ENCODE data around the gene TLR7. TPM values are rescaled to one million over a fixed set of nuclear protein-coding genes. Genes with fewer than 3 reads are reported as not detected.

The TLR7 gene
- total RNA-seq, 1 donor from 2014 or later, result 0.67 TPM

- DNase-seq, result no peak
- intact Hi-C loops (cut with micrococcal nuclease), result loop anchor here (10.0 kb wide), 1 partner anchor 62 kb away; no protein-coding TSS in a partner anchor
- ATAC-seq, result no peak
Measured at GRCh38 chrX:12887141-12887540, 20.3 kb downstream of the TLR7 start.

- DNase-seq, result no peak
- intact Hi-C loops (cut with micrococcal nuclease), result loop anchor here (10.0 kb wide), 1 partner anchor 63 kb away; no protein-coding TSS in a partner anchor
- ATAC-seq, result no peak
Measured at GRCh38 chrX:12887767-12888166, 20.9 kb downstream of the TLR7 start.

GRCh38 chrX:12890467-12890866 is 23.6 kb downstream of the TLR7 start:
- intact Hi-C loops (cut with micrococcal nuclease), result no loop called here
- no peak for ATAC-seq
- DNase-seq, result no peak

DNA sequence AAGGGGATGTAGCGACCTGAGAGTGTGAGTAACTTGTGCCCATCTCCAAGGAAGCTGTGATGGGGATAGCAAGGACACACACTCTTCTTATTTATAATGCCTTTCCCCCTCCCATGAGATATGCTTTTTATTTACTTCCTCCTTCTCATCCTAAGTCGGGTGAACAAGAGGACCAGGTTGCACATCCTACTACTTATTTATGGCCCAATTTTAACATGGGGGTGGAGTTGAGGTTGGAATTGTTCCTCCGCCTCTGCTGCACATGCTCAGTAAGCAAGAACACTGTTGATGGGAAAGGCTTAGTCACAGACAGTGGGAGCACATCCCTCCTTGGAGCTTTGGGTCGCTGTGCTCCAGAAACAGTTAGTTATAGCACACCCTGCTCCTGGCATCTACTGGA is 24.3 kb downstream of the TLR7 start:
- intact Hi-C loops (cut with micrococcal nuclease), result no loop called here
- ATAC-seq, result no peak
- no peak for DNase-seq

DNA sequence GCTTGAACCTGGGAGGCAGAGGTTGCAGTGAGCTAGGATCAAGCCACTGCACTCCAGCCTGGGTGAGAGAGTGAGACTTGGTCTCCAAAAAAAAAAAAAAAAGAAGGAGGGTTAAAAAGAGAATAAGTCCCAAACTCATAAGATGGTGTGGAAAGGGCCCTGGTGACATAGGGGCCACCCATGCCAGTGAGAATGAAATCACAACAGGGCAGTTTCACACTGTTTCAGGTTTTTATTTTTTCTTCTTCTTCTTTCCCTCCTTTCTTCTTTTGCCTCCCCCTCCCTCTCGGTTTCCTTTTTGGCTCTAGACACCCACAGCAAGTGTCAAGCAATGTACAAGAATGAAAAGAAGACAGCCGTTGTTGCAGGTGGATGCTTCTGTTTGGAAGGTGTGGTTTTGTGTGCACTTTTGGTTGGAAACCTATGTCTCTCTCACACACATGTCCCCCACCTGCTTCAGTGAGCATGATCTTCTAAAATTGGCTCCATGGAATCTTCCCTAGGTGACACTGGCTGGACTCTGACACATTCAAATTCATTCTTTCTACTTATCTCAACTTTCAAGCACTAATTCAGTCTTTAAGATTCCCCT is 25.1 kb downstream of the TLR7 start:
- DNase-seq (no peak), ATAC-seq (no peak)
- intact Hi-C loops (cut with micrococcal nuclease), result no loop called here

- no peak for DNase-seq
- no peak for ATAC-seq
- intact Hi-C loops (cut with micrococcal nuclease), result no loop called here
Measured at GRCh38 chrX:12892716-12893115, 25.8 kb downstream of the TLR7 start.

GRCh38 chrX:12894074-12895030 is 27.5 kb downstream of the TLR7 start:
- DNase-seq (peak; percentile 41), ATAC-seq (no peak)
- intact Hi-C loops (cut with micrococcal nuclease), result no loop called here

- ATAC-seq (no peak), DNase-seq (no peak)
- intact Hi-C loops (cut with micrococcal nuclease), result no loop called here
Measured at GRCh38 chrX:12895866-12896265, 29.0 kb downstream of the TLR7 start.

GRCh38 chrX:12896935-12897334 is 30.1 kb downstream of the TLR7 start:
- intact Hi-C loops (cut with micrococcal nuclease), result no loop called here
- ATAC-seq (no peak), DNase-seq (no peak)

DNA sequence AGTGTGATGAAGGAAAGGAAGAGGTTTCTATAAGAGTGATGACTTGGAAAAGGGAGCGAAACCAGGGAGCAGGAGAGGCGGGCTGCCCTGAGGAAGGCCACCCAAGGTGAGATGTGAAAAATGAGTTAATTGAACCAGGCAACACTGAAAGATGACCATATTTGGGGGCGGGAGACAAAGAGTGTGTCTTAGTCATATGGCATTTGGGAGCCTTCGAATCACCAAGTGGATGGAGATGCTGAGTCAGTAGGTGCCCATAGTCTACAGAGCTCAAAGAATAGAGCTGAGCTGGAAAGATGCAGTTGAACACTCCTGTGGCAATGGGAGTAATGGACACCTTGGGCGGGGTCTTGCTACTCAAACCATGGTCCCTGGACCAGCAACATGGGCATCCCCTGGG is 31.2 kb downstream of the TLR7 start:
- ATAC-seq (no peak), DNase-seq (no peak)
- intact Hi-C loops (cut with micrococcal nuclease), result no loop called here

DNA sequence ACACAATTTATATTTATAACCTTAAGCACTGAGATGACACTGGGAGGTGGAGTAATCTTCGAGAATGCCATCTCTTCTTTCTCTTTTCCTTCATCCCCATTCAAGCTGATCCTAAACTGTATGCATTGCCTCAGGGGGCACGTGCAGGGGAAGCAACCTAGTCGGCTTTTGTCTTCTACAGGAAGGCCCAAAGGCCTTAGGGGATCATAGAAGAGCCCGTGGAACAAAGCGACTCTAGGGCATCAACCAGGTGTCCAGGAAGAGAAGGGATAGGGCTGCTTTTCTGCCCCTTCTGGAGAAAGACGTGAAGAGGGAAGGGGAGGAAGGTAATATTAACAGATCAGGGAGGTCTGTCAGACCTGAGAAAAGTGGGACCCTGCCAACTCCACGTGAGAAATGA is 32.6 kb downstream of the TLR7 start:
- DNase-seq (no peak), ATAC-seq (no peak)
- intact Hi-C loops (cut with micrococcal nuclease), result no loop called here

DNA sequence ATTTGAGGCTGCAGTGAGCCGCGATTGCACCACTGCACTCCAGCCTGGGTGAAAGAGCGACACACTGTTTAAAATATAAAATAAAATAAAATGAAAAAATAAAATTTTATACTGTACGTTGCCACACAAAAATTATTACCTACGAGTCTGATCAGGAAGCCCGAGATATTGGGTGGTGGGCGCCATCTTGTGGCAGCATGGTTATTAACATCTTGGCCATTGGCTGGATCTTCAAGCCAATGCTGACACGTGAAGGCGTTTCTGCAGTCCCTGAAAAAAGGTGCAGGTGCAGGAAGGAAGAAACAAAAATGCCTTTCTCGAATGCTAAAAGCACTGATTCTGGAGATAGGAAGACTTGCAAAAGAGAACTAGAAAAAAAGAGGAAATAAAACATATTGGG is 34.6 kb downstream of the TLR7 start:
- DNase-seq (peak; percentile 51), ATAC-seq (no peak)
- intact Hi-C loops (cut with micrococcal nuclease), result no loop called here

- ATAC-seq (no peak), DNase-seq (no peak)
- intact Hi-C loops (cut with micrococcal nuclease), result no loop called here
Measured at GRCh38 chrX:12903646-12904045, 36.8 kb downstream of the TLR7 start.

DNA sequence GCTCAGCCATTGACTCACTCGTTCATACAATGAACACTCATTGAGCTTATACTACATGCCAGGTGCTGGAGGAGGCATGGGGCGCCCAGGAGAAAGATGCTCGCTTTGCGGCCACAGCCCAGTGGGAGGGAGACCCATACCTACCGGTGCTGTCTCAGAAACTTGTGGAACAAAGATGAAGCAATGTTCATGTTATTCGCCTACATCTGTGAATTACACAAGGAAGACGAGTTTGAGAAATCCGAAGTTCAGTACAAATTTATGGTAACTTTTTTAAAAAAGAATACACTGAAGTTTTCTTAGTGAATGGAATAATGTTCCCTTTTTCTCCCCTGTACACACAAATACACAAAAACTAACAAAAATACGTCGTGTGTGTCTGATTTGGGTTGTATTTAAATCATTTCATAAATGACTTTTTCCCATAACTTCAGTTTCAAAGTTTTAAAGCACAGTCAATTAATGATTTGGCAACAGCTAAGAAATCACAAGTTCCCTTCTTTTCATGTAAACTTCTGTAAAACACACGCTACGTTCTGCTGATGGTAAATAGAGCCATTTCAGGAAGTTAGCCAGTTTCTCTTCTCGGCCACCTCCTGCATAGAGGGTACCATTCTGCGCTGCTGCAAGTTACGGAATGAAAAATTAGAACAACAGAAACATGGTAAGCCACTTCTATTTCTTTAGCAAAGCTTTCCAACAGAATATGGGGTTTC is 39.3 kb downstream of the TLR7 start, which contains the start of gene TLR8:
Gene TLR8, plus strand, starts transcription at position 575 of the 716 bp plus-strand sequence. Its CDS starts 87 bp downstream, at position 662.
- intact Hi-C loops (cut with micrococcal nuclease), result no loop called here
- ATAC-seq (no peak), DNase-seq (no peak)

GRCh38 chrX:12910423-12911121 is 43.7 kb downstream of the TLR7 start:
- intact Hi-C loops (cut with micrococcal nuclease), result no loop called here
- ATAC-seq, result no peak

GRCh38 chrX:12911122-12911470 is 44.2 kb downstream of the TLR7 start:
- ATAC-seq (no peak), DNase-seq (no peak)
- intact Hi-C loops (cut with micrococcal nuclease), result no loop called here

More at GRCh38 chrX:12910423-12911121, 43.7 kb downstream of the TLR7 start:
- no peak for DNase-seq

DNA sequence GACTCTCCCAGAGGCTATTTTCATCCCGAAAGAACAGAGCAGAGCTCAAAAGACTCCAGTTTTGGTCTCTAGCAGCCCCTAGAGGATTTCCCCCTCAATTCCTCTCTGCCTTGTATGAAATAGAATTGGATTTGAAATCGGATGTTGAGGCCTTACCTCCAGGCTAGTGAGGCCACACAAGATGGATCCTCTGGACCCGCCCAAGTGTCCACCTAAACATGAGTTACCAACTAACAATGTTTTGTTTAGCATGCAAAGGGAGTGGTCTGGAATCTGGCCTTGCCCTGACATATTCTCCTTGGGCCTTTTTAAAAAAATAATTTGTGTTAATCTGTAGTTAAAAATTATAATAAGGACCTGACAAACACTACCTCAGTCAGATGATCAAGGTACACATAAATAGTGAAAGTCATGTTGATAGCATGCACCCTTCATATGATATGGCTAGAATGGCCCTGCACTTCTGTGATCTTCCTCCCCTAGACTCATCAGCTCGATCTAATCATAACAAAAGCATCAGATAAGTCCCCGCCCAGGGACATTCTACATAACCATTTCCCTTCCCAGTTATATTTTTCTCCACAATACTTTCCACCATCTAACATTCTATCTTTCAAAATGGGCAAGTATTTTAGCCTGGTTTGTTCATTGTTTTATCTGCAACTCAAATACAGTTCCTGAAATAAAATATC is 46.1 kb downstream of the TLR7 start:
- ATAC-seq (no peak), DNase-seq (no peak)
- intact Hi-C loops (cut with micrococcal nuclease), result no loop called here

DNA sequence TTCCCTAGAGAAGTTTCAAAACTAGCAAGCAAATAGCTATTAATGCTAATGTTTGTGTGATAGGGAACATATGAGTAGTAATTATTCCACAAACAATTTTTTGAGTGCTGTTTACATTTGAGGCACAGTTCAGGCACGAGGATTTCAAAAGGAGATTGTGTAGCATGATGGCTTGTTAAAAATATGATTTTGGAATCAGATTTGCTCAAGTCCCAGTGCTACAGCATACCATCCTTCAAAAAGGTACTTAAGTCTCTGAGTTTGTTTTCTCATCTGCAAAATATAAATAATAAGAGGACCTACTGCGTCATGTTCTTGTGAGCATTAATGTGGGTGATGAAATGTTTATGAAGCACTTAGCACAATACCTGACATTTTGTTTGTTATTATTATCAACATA is 50.9 kb downstream of the TLR7 start:
- ATAC-seq (no peak), DNase-seq (no peak)
- intact Hi-C loops (cut with micrococcal nuclease), result no loop called here

GRCh38 chrX:12919051-12919450 is 52.2 kb downstream of the TLR7 start:
- intact Hi-C loops (cut with micrococcal nuclease), result no loop called here
- DNase-seq (no peak), ATAC-seq (no peak)

Data from left ventricle myocardium superior (tissue), 1 donor.